Adrenal gland (tissue), 5 donors: ENCODE measurements around the gene ANKRD1.

ENCODE experiments used
- POLR2A ChIP-seq, 2 donors: fragments of 450-650 bp; IDR thresholded peaks; one replicate each; pipeline ENCODE4 v1.6.1; 2017; ENCODE audit warnings: antibody characterized with exemption in 2 of 2, mild to moderate bottlenecking in 2 of 2, moderate library complexity in 1 of 2
- TF ChIP-seq, protein P1 (sequence below), 6 experiments: fragments of 450-650 bp in 4 of 6; fragments of 200-600 bp in 2 of 6; sonication (generic) in 1 of 6; IDR thresholded peaks; 1 replicate in 5 of 6; 2 replicates in 1 of 6; pipeline versions ENCODE4 v1.5.1 to v1.8.0; 2016 to 2021; ENCODE audit warnings: antibody characterized with exemption in 6 of 6, mild to moderate bottlenecking in 2 of 6, moderate library complexity in 1 of 6
- donor health status: DM: no; HTN: no; CAD: no.

DNA sequence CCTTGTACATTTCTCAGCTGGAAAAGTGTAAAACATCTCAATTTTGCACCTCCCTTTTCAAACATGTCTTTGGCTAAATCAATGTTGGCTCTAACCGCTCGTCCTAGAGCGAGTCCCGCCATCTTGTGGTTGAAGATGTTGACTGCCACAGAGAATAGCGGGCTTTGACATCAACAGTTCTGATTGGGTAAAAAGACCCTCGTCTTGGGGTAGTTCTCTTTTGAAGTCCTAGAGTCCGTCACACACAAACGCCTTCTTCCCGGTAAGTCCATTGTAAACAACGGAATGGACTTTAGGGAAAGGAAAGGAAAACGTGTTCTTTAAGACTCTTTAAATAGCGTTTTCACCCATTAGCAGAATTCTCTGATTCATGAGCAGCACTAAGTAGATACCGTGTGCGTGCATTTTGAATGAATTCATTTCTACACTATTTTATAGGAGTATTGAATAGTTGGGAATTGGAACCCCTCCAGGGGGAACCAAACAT lies 49.6 kb downstream of the ANKRD1 start:
- TF ChIP-seq, protein P1, sequence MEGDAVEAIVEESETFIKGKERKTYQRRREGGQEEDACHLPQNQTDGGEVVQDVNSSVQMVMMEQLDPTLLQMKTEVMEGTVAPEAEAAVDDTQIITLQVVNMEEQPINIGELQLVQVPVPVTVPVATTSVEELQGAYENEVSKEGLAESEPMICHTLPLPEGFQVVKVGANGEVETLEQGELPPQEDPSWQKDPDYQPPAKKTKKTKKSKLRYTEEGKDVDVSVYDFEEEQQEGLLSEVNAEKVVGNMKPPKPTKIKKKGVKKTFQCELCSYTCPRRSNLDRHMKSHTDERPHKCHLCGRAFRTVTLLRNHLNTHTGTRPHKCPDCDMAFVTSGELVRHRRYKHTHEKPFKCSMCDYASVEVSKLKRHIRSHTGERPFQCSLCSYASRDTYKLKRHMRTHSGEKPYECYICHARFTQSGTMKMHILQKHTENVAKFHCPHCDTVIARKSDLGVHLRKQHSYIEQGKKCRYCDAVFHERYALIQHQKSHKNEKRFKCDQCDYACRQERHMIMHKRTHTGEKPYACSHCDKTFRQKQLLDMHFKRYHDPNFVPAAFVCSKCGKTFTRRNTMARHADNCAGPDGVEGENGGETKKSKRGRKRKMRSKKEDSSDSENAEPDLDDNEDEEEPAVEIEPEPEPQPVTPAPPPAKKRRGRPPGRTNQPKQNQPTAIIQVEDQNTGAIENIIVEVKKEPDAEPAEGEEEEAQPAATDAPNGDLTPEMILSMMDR (IDR thresholded peaks at IDR 0.05) = peak in 4 of 6 experiments; percentile 19 to 47 (median 44)
- TF ChIP-seq POLR2A (IDR thresholded peaks at IDR 0.05) = no peak
